Neuronal stem cell (in vitro differentiated cells): Measurements from ENCODE around the gene EPS15.

ENCODE experiments used
- DNase-seq: peaks from one replicate; pipeline ENCODE4 v3.0.0-alpha.2; 2013; ENCODE audit warnings: low spot score
- H2AFZ ChIP-seq: one replicate; pipeline ENCODE4 v1.6.1; 2013; ENCODE audit warnings: mild to moderate bottlenecking, low read length, inconsistent platforms
- H2AK5ac ChIP-seq: 2 replicates; pipeline ENCODE4 v1.6.1; 2013; ENCODE audit warnings: low read depth, mild to moderate bottlenecking, inconsistent platforms, low read length, moderate library complexity, mixed read lengths
- H2BK120ac ChIP-seq: 2 replicates; pipeline ENCODE4 v1.6.1; 2013; ENCODE audit warnings: low read depth, mild to moderate bottlenecking, inconsistent platforms, low read length, moderate library complexity, mixed read lengths
- H2BK12ac ChIP-seq: one replicate; pipeline ENCODE4 v1.6.1; 2013; ENCODE audit warnings: low read length, inconsistent platforms
- H2BK15ac ChIP-seq: 2 replicates; pipeline ENCODE4 v1.6.1; 2013; ENCODE audit warnings: mild to moderate bottlenecking, low read length, inconsistent platforms, mixed read lengths
- H2BK5ac ChIP-seq: one replicate; pipeline ENCODE4 v1.6.1; 2013; ENCODE audit warnings: inconsistent platforms, mild to moderate bottlenecking, low read length, moderate library complexity
- H3K14ac ChIP-seq: one replicate; pipeline ENCODE4 v1.6.1; 2013; ENCODE audit warnings: low read length, inconsistent platforms
- H3K18ac ChIP-seq: 2 replicates; pipeline ENCODE4 v1.6.1; 2013; ENCODE audit warnings: low read length, inconsistent platforms
- H3K23ac ChIP-seq: 2 replicates; pipeline ENCODE4 v1.6.1; 2013; ENCODE audit warnings: low read depth, mild to moderate bottlenecking, mixed read lengths, low read length, inconsistent platforms; ENCODE audit not compliant: poor library complexity
- H3K27ac ChIP-seq: replicated peaks from 3 replicates; pipeline ENCODE4 v1.5.1; 2013; ENCODE audit warnings: low read length, inconsistent platforms
- H3K27me3 ChIP-seq, 3 experiments: 2 replicates each; pipeline ENCODE4 v1.6.1; 2013; ENCODE audit warnings: low read length in 3 of 3, mild to moderate bottlenecking in 2 of 3, inconsistent platforms in 1 of 3, low read depth in 1 of 3, mixed read lengths in 1 of 3, moderate library complexity in 1 of 3; ENCODE audit not compliant: control insufficient read depth in 3 of 3, insufficient read depth in 3 of 3
- H3K36me3 ChIP-seq, 2 donors: replicated peaks in 1 of 2; 2 replicates each; pipeline ENCODE4 v1.6.1; 2013; ENCODE audit warnings: low read length in 2 of 2; ENCODE audit not compliant: control insufficient read depth in 2 of 2, insufficient read depth in 2 of 2
- H3K4ac ChIP-seq: 2 replicates; pipeline ENCODE4 v1.6.1; 2013; ENCODE audit warnings: inconsistent platforms, mild to moderate bottlenecking, low read length, moderate library complexity
- H3K4me1 ChIP-seq, 2 donors: 1 replicate in 1 of 2; 2 replicates in 1 of 2; pipeline ENCODE4 v1.6.1; 2013; ENCODE audit warnings: low read length in 2 of 2, low read depth in 1 of 2; ENCODE audit not compliant: control insufficient read depth in 2 of 2, insufficient read depth in 1 of 2
- H3K4me2 ChIP-seq: one replicate; pipeline ENCODE4 v1.6.1; 2013; ENCODE audit warnings: mild to moderate bottlenecking, low read length, inconsistent platforms; ENCODE audit not compliant: insufficient read depth, poor library complexity, severe bottlenecking
- H3K4me3 ChIP-seq, 2 donors: 2 replicates each; pipeline ENCODE4 v1.5.1; 2013; ENCODE audit warnings: low read length in 2 of 2, mild to moderate bottlenecking in 2 of 2, inconsistent platforms in 1 of 2, moderate library complexity in 1 of 2
- H3K79me1 ChIP-seq: one replicate; pipeline ENCODE4 v1.6.1; 2013; ENCODE audit warnings: low read depth, mild to moderate bottlenecking, inconsistent platforms, low read length, moderate library complexity
- H3K9ac ChIP-seq: one replicate; pipeline ENCODE4 v1.6.1; 2013; ENCODE audit warnings: mild to moderate bottlenecking, low read depth, low read length, inconsistent platforms; ENCODE audit not compliant: poor library complexity
- H3K9me3 ChIP-seq, 2 donors: replicated peaks in 1 of 2; 2 replicates each; pipeline versions ENCODE3 to v1.6.1; 2013; ENCODE audit warnings: low read length in 2 of 2, mild to moderate bottlenecking in 2 of 2, inconsistent platforms in 1 of 2, low read depth in 1 of 2, mixed read lengths in 1 of 2, moderate library complexity in 1 of 2; ENCODE audit not compliant: control insufficient read depth in 2 of 2, insufficient read depth in 1 of 2
- H4K8ac ChIP-seq: one replicate; pipeline ENCODE4 v1.6.1; 2013; ENCODE audit warnings: low read depth, mild to moderate bottlenecking, inconsistent platforms, low read length, moderate library complexity
- H4K91ac ChIP-seq: one replicate; pipeline ENCODE4 v1.6.1; 2013; ENCODE audit warnings: low read length, low read depth, mild to moderate bottlenecking, inconsistent platforms; ENCODE audit not compliant: poor library complexity
- WGBS, 2 donors: extraction: QIAGEN DNeasy Blood & Tissue Kit; methylation state at CpG; one replicate each; pipeline ENCODE4 v1.1.7; 2013; ENCODE audit warnings: missing lambda C conversion rate in 2 of 2, mixed read lengths in 1 of 2; ENCODE audit not compliant: insufficient read length in 2 of 2, insufficient replicate concordance in 1 of 2; ENCODE audit errors: extremely low coverage in 2 of 2; 5-methylcytosine and 5-hydroxymethylcytosine counted together

EPS15 gene

DNA sequence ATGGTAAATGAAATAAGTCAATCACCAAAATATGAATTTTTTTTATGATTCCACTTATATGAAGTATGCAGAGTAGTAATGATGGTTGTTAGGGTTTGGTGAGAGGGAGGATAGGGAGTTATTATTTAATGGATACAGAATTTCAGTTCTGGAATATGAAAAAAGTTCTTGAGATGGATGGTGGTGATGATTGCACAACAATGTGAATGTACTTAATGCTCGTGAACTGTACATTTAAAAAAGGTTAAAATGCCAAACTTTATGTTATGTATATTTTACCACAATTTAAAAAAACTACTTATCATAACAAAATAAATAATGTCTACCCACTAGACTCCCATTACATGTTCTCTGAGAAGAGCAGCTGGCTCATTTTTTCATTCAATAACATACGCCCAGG, 133.3 kb downstream of the EPS15 start:
- H3K4ac ChIP-seq: no peak overlapping the region
- no peaks in the 10 kb centered on the region for H3K79me1 ChIP-seq
- no peak overlapping the region for H2AFZ ChIP-seq
- no peak overlapping the region for H3K14ac ChIP-seq
- H2BK15ac ChIP-seq: no peak overlapping the region
- H3K23ac ChIP-seq: no peak overlapping the region
- H3K4me2 ChIP-seq: no peak overlapping the region
- H3K4me3 ChIP-seq: no peak overlapping the region
- H3K9ac ChIP-seq: no peak overlapping the region
- DNase-seq: no peak
- H4K8ac ChIP-seq: no peak overlapping the region
- no peaks in the 10 kb centered on the region for H3K4me1 ChIP-seq
- no peak overlapping the region for H2BK120ac ChIP-seq
- no peak overlapping the region for H3K18ac ChIP-seq
- H2BK12ac ChIP-seq: no peak overlapping the region
- WGBS, 2 donors: no CpG with 5 or more reads among the region's 2 CpGs
- no peaks in the 10 kb centered on the region for H3K27me3 ChIP-seq
- H2BK5ac ChIP-seq: no peak overlapping the region
- no peak overlapping the region for H3K27ac ChIP-seq
- H3K36me3 ChIP-seq: peaks cover 6 to 18% of the 10 kb centered on the region in 2 donors
- H3K9me3 ChIP-seq: peaks cover 4 to 33% of the 10 kb centered on the region in 2 donors
- H4K91ac ChIP-seq: no peak overlapping the region
- no peak overlapping the region for H2AK5ac ChIP-seq

DNA sequence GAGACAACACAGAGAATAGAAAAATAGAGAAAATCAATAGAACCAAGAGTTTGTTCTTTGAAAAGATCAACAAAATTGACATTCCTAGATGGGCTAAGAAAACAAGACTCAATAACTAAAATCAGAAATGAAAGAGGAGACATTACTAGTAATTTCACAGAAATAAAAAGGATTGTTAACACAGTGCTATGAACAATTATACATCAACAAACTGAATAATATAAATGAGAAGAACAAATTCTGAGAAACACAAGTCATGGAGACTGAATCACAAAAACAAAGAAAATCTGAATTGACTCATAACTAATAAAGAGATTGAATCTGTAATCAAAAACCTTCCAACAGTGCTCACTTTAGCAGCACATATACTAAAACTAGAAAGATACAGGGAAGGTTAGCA, 137.1 kb downstream of the EPS15 start:
- Histone ChIP-seq H3K27ac (no peak overlapping the region), H2BK12ac (no peak overlapping the region), H4K91ac (no peak overlapping the region), H2AK5ac (no peak overlapping the region), H3K9ac (no peak overlapping the region), H2BK5ac (no peak overlapping the region), H3K14ac (no peak overlapping the region), H3K4me2 (no peak overlapping the region), H3K9me3 (peaks cover 4 to 47% of the 10 kb centered on the region in 2 donors), H3K23ac (no peak overlapping the region), H3K4ac (no peak overlapping the region), H3K4me3 (no peak overlapping the region), H3K4me1 (no peaks in the 10 kb centered on the region), H2AFZ (no peak overlapping the region), H2BK15ac (no peak overlapping the region), H3K18ac (no peak overlapping the region), H4K8ac (no peak overlapping the region), H3K27me3 (no peaks in the 10 kb centered on the region), H2BK120ac (no peak overlapping the region), H3K36me3 (peaks cover 8 to 23% of the 10 kb centered on the region in 2 donors), H3K79me1 (no peaks in the 10 kb centered on the region)
- DNase-seq: no peak

DNA sequence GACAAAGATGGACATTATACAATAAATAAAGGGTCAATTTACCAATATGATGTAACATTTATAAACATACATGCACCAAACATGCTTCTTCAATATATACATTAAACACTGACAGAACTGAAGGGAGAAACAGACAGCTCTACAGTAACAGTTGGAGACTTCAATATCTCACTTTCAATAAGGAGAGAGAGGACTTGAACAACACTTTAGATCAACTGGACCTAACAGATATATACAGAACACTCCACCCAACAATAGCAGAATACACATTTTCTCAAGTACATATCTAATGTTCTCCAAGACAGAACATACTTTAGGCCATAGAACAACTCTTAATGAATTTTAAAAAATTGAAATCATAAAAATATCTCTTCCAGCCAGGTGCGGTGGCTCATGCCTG, 138.1 kb downstream of the EPS15 start:
- no peak overlapping the region for H3K18ac ChIP-seq
- H2BK5ac ChIP-seq: no peak overlapping the region
- H3K27me3 ChIP-seq: no peaks in the 10 kb centered on the region
- H3K27ac ChIP-seq: no peak overlapping the region
- H3K4ac ChIP-seq: no peak overlapping the region
- H3K36me3 ChIP-seq: peaks cover 6 to 21% of the 10 kb centered on the region in 2 donors
- no peak overlapping the region for H3K14ac ChIP-seq
- H3K4me1 ChIP-seq: no peaks in the 10 kb centered on the region
- no peak overlapping the region for H3K23ac ChIP-seq
- H3K4me2 ChIP-seq: no peak overlapping the region
- DNase-seq: no peak
- WGBS, 2 donors: no CpG with 5 or more reads among the region's 1 CpG
- no peak overlapping the region for H3K9ac ChIP-seq
- H2AK5ac ChIP-seq: no peak overlapping the region
- H2AFZ ChIP-seq: no peak overlapping the region
- H2BK15ac ChIP-seq: no peak overlapping the region
- no peak overlapping the region for H4K91ac ChIP-seq
- H2BK120ac ChIP-seq: no peak overlapping the region
- H4K8ac ChIP-seq: no peak overlapping the region
- no peak overlapping the region for H3K4me3 ChIP-seq
- H3K79me1 ChIP-seq: no peaks in the 10 kb centered on the region
- H2BK12ac ChIP-seq: no peak overlapping the region
- H3K9me3 ChIP-seq: peaks cover 2 to 42% of the 10 kb centered on the region in 2 donors

DNA sequence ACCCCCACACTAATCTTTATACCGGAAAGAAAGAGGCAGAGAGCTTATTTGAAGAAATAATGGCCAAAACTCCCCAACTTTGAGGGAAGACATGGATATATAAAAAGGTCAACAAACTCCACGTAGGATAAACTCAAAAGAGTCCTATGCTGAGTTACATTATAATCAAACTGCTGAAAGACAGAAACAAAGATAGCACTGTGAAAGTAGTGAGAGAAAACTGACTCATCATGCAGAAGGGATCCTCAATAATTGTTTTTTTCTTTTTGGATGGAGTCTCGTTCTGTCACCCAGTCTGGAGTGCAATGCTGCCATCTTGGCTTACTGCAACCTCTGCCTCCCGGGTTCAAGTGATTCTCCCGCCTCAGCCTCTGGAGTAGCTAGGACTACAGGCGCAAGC, 140.2 kb downstream of the EPS15 start:
- Histone ChIP-seq H3K4me2 (no peak overlapping the region), H2BK120ac (no peak overlapping the region), H3K79me1 (no peaks in the 10 kb centered on the region), H3K18ac (no peak overlapping the region), H3K4me1 (no peaks in the 10 kb centered on the region), H2BK5ac (no peak overlapping the region), H3K36me3 (peaks cover 6 to 10% of the 10 kb centered on the region in 2 donors), H3K27ac (no peak overlapping the region), H3K9me3 (peaks cover 2 to 23% of the 10 kb centered on the region in 2 donors), H3K4ac (no peak overlapping the region), H4K91ac (no peak overlapping the region), H2BK15ac (no peak overlapping the region), H3K4me3 (no peak overlapping the region), H2AK5ac (no peak overlapping the region), H2AFZ (no peak overlapping the region), H4K8ac (no peak overlapping the region), H3K27me3 (no peaks in the 10 kb centered on the region), H3K9ac (no peak overlapping the region), H3K14ac (no peak overlapping the region), H2BK12ac (no peak overlapping the region), H3K23ac (no peak overlapping the region)
- no CpG with 5 or more reads among the region's 6 CpGs for WGBS, 2 donors
- no peak for DNase-seq
